Lower leg skin (tissue), 3 donors: ENCODE measurements around the gene NMNAT2.

ENCODE experiments used
- CTCF ChIP-seq, 3 donors: fragments of 450-650 bp; IDR thresholded peaks; one replicate each; pipeline ENCODE4 v1.5.1; 2016; ENCODE audit warnings: antibody characterized with exemption in 3 of 3, mild to moderate bottlenecking in 3 of 3, moderate library complexity in 2 of 3
- POLR2A ChIP-seq, 2 donors: fragments of 450-650 bp; IDR thresholded peaks; one replicate each; pipeline ENCODE4 v1.6.1; 2016 to 2017; ENCODE audit warnings: antibody characterized with exemption in 2 of 2, mild to moderate bottlenecking in 1 of 2, moderate library complexity in 1 of 2

GRCh38 chr1:183247484-183247883 lies 170.7 kb downstream of the NMNAT2 start:
- TF ChIP-seq CTCF (IDR thresholded peaks at IDR 0.05) (no peak), POLR2A (IDR thresholded peaks at IDR 0.05) (no peak)
